ENCODE measurements around the gene TTC39B.

DNA sequence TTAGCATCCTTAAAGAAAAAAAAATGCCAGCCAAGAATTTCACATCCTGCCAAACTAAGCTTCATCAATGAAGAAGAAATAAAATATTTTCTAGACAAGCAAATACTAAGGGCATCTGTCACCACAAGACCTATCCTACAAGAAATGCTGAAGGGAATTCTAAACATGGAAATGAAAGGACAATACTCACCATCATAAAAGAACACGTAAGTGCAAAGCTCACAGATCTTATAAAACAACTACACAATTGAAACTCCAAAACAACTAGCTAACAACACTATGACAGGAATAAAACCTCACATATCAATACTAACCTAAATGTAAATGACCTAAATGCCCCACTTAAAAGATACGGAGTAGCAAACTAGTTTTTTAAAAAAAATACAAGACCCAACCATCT is 71.4 kb downstream of the TTC39B start:
- TF ChIP-seq POLR2A (IDR thresholded peaks at IDR 0.05) (no peak), CTCF (IDR thresholded peaks at IDR 0.05) (no peak)
